Prostate gland (tissue), 2 donors: Measurements from ENCODE around the gene BRSK1. TPM values are rescaled to one million over a fixed set of nuclear protein-coding genes. Genes with fewer than 3 reads are reported as not detected.

Experiments
- DNase-seq: peaks from one replicate; pipeline ENCODE4 v3.0.0-alpha.2; 2019; ENCODE audit warnings: low spot score
- H3K27ac ChIP-seq, 2 donors: fragments of 200-600 bp; sonication (generic); 2 replicates each; pipeline ENCODE4 v1.5.1; 2017 to 2019
- H3K27me3 ChIP-seq: fragments of 200-600 bp; sonication (generic); replicated peaks from 2 replicates; pipeline ENCODE4 v1.5.1; 2019; ENCODE audit not compliant: insufficient read depth
- H3K36me3 ChIP-seq, 2 donors: fragments of 200-600 bp; sonication (generic); 1 replicate in 1 of 2; 2 replicates in 1 of 2; pipeline versions ENCODE4 v1.5.1 to v1.8.1; 2017 to 2019
- H3K4me1 ChIP-seq: fragments of 200-600 bp; sonication (generic); replicated peaks from 2 replicates; pipeline ENCODE4 v1.5.1; 2019
- H3K4me3 ChIP-seq, 2 donors: fragments of 200-600 bp; sonication (generic); 2 replicates each; pipeline ENCODE4 v1.5.1; 2017 to 2019
- H3K9me3 ChIP-seq: fragments of 200-600 bp; sonication (generic); 2 replicates; pipeline ENCODE4 v1.5.1; 2017
- CTCF ChIP-seq, 4 experiments: fragments of 200-600 bp in 2 of 4; fragments of 450-650 bp in 2 of 4; sonication (generic) in 2 of 4; IDR thresholded peaks; 1 replicate in 3 of 4; 2 replicates in 1 of 4; pipeline ENCODE4 v1.5.1; 2016 to 2019; ENCODE audit warnings: antibody characterized with exemption in 4 of 4, mild to moderate bottlenecking in 2 of 4, moderate library complexity in 2 of 4
- POLR2A ChIP-seq: fragments of 450-650 bp; IDR thresholded peaks from one replicate; pipeline ENCODE4 v1.6.1; 2016; ENCODE audit warnings: antibody characterized with exemption, mild to moderate bottlenecking
- POLR2AphosphoS5 ChIP-seq: sonication (generic); formaldehyde crosslinking; IDR thresholded peaks from one replicate; pipeline ENCODE4 v1.6.1; 2017; ENCODE audit warnings: antibody characterized with exemption
- WGBS: methylation state at CpG from one replicate; pipeline ENCODE4 v1.1.5; 2018; 5-methylcytosine and 5-hydroxymethylcytosine counted together
- intact Hi-C: fragments of 100-400 bp; cut with DNase I; formaldehyde crosslinking; loops from one replicate; pipeline ENCODE4 v1.14.2; 2022
- total RNA-seq, 2 donors: library from RNA; depleted of rRNA; stranded (reverse); fragments of >200 nt; gene quantifications; one replicate each; pipeline ENCODE4 v1.1.0, GENCODE V29; 2016

Gene BRSK1
- total RNA-seq, 2 donors from 2014 or later = 1.4 to 10.9 TPM

GRCh38 chr19:55304279-55304978 lies 20.6 kb downstream of the BRSK1 start:
- DNase-seq = no peak
- Histone ChIP-seq H3K4me3 (no peak overlapping the region), H3K36me3 (no peaks in the 10 kb centered on the region), H3K27me3 (no peaks in the 10 kb centered on the region), H3K27ac (no peak overlapping the region), H3K9me3 (no peaks in the 10 kb centered on the region), H3K4me1 (no peaks in the 10 kb centered on the region)
- 94% methylated on average over 22 of the region's 39 CpGs for WGBS
- intact Hi-C loops = loop anchor here (5.0 kb wide), 2 partner anchors 38 to 83 kb away; partner anchors contain the start of gene RPL28
- TF ChIP-seq CTCF (IDR thresholded peaks at IDR 0.05) = no peak
- no peak for TF ChIP-seq POLR2A
- TF ChIP-seq POLR2AphosphoS5 = no peak

DNA sequence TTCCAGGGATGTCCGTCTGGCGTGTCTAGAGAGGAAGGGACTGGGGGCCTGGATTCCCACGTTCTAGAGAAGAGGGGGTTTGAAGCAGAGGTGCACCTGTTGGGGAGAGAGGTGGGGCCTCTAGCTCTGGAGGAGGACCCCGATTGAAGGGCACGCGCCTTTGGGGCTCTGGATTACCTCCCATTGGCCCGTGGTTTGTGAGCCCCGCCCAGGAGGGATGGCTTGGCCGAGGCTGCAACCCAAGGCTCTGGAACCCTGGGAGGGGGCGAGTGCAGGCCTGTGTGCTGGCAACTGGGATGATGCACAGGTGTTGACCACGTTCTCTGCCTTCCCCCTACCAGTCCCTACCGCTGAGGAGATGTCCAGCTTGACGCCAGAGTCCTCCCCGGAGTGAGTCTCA lies 21.2 kb downstream of the BRSK1 start:
- no peak overlapping the region for H3K4me3 ChIP-seq
- no peaks in the 10 kb centered on the region for H3K27me3 ChIP-seq
- H3K9me3 ChIP-seq = no peaks in the 10 kb centered on the region
- DNase-seq = no peak
- no peaks in the 10 kb centered on the region for H3K4me1 ChIP-seq
- TF ChIP-seq CTCF (IDR thresholded peaks at IDR 0.05) (no peak), POLR2A (no peak), POLR2AphosphoS5 (no peak)
- H3K27ac ChIP-seq = no peak overlapping the region
- H3K36me3 ChIP-seq = no peaks in the 10 kb centered on the region
- intact Hi-C loops = loop anchor here (5.0 kb wide), 2 partner anchors 37 to 82 kb away; partner anchors contain the start of gene RPL28
- WGBS = 74% methylated on average over 14 of the region's 14 CpGs

DNA sequence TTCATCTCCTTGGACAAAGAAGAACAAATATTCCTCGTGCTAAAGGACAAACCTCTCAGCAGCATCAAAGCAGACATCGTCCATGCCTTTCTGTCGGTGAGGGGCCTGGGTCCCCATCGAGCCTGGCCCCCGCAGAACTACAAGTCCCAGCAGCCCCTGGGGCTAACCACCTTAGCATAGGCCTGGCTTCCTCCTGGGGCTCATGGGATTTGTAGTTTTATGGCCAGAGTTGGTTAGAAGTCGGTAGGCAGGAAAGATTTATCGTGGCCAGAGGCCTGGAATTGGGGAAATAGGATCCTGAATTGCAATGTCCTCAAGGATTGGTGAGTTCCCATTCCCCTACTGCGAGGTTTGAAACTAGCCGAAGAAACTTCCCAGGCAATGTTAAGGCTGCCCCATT lies 21.7 kb downstream of the BRSK1 start:
- H3K36me3 ChIP-seq = no peaks in the 10 kb centered on the region
- no peaks in the 10 kb centered on the region for H3K27me3 ChIP-seq
- H3K4me1 ChIP-seq = no peaks in the 10 kb centered on the region
- H3K4me3 ChIP-seq = no peak overlapping the region
- 84% methylated on average over 9 of the region's 9 CpGs for WGBS
- H3K27ac ChIP-seq = no peak overlapping the region
- DNase-seq = no peak
- TF ChIP-seq POLR2AphosphoS5 = peak; percentile 44
- no peak for TF ChIP-seq CTCF (IDR thresholded peaks at IDR 0.05)
- no peaks in the 10 kb centered on the region for H3K9me3 ChIP-seq
- intact Hi-C loops = no loop called here

DNA sequence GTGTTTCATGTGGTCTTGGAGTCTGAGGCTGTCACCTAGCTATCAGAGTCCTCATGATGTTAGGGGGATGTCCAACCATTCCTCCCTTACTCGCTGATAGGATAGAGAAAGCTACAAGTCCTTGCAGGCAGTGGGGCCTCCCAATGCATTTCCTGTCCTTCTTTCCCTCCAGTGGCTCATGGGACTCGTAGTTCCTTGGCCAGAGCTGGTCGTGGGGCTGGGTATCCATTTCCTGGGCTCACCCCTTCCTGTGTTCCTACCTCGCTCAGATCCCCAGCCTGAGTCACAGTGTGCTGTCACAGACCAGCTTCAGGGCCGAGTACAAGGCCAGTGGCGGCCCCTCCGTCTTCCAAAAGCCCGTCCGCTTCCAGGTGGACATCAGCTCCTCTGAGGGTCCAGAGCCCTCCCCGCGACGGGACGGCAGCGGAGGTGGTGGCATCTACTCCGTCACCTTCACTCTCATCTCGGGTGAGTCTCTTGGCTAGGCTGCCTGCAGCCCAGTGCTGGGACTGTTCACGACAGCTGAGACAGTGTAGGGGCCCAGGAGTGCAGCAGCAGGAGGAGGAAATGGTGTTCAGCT lies 22.3 kb downstream of the BRSK1 start:
- no peaks in the 10 kb centered on the region for H3K27me3 ChIP-seq
- H3K9me3 ChIP-seq = no peaks in the 10 kb centered on the region
- WGBS = 92% methylated on average over 17 of the region's 17 CpGs
- H3K4me1 ChIP-seq = no peaks in the 10 kb centered on the region
- no peaks in the 10 kb centered on the region for H3K36me3 ChIP-seq
- TF ChIP-seq POLR2A = no peak
- no peak for TF ChIP-seq POLR2AphosphoS5
- TF ChIP-seq CTCF (IDR thresholded peaks at IDR 0.05) = no peak
- H3K4me3 ChIP-seq = no peak overlapping the region
- H3K27ac ChIP-seq = no peak overlapping the region
- intact Hi-C loops = no loop called here
- no peak for DNase-seq

DNA sequence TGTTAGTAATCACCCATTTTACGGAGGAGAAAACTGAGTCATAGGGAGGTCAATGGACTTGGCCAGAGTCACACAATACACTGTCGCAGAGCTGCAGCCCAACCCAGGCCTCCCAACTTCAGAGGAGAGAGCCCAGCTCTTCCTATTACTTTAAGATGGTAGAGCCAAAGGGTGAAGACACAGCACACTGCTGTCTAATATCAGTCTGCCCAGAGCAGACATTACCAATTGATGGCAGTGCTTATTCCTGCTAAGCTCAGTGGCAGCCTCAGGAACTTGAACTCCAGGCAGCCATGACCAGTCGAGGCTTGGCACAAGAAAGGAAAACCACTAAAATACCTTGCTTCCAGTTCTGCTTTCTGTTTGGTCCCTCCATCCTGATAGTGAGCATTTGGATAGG lies 22.9 kb downstream of the BRSK1 start:
- Histone ChIP-seq H3K27ac (no peak overlapping the region), H3K36me3 (no peaks in the 10 kb centered on the region), H3K9me3 (no peaks in the 10 kb centered on the region), H3K4me1 (no peaks in the 10 kb centered on the region), H3K4me3 (no peak overlapping the region), H3K27me3 (no peaks in the 10 kb centered on the region)
- WGBS = 82% methylated on average over 3 of the region's 3 CpGs
- no peak for DNase-seq
- intact Hi-C loops = no loop called here
- TF ChIP-seq CTCF (IDR thresholded peaks at IDR 0.05) = no peak
- TF ChIP-seq POLR2A = no peak
- no peak for TF ChIP-seq POLR2AphosphoS5
